Karpas-422 (cell line): ENCODE results near the gene RFK. TPM values are rescaled to one million over a fixed set of nuclear protein-coding genes. Genes with fewer than 3 reads are reported as not detected.
"Not testable (repeated sequence)": the region's sequence is repeated elsewhere in the genome, so short reads cannot be mapped to it uniquely, and the experiment has no call there.

Source experiments
- DNase-seq: peaks from one replicate; pipeline ENCODE4 v3.0.0-alpha.2; 2015
- H2AFZ ChIP-seq: fragments of 200-600 bp; sonication (generic); 2 replicates; pipeline ENCODE4 v1.6.1; 2014; ENCODE audit warnings: antibody characterized with exemption, low read length, mixed read lengths
- H3K27ac ChIP-seq: fragments of 200-600 bp; sonication (generic); 2 replicates; pipeline ENCODE4 v1.5.1; 2014; ENCODE audit warnings: mild to moderate bottlenecking, low read length, moderate library complexity
- H3K27me3 ChIP-seq: fragments of 200-600 bp; sonication (generic); 2 replicates; pipeline ENCODE4 v1.6.1; 2014; ENCODE audit warnings: low read length, mixed read lengths
- H3K36me3 ChIP-seq: fragments of 200-600 bp; sonication (generic); 2 replicates; pipeline ENCODE4 v1.6.1; 2014; ENCODE audit warnings: low read length, mixed read lengths; ENCODE audit not compliant: insufficient read depth
- H3K4me1 ChIP-seq: fragments of 200-600 bp; sonication (generic); 2 replicates; pipeline ENCODE4 v1.6.1; 2014; ENCODE audit warnings: mild to moderate bottlenecking, low read length, mixed read lengths
- H3K4me2 ChIP-seq: fragments of 200-600 bp; sonication (generic); 2 replicates; pipeline ENCODE4 v1.6.1; 2014; ENCODE audit warnings: low read length, low read depth, mild to moderate bottlenecking; ENCODE audit not compliant: poor library complexity, severe bottlenecking
- H3K4me3 ChIP-seq: fragments of 200-600 bp; sonication (generic); 2 replicates; pipeline ENCODE4 v1.5.1; 2014; ENCODE audit warnings: mild to moderate bottlenecking, antibody characterized with exemption, low read length, mixed read lengths
- H3K79me2 ChIP-seq: fragments of 200-600 bp; sonication (generic); 2 replicates; pipeline ENCODE4 v1.6.1; 2014; ENCODE audit warnings: mild to moderate bottlenecking, low read length, mixed read lengths
- H3K9ac ChIP-seq: fragments of 200-600 bp; sonication (generic); 2 replicates; pipeline ENCODE4 v1.6.0; 2014; ENCODE audit warnings: low read length
- H3K9me2 ChIP-seq: fragments of 200-600 bp; sonication (generic), shearing (Covaris generic); replicated peaks from 2 replicates; pipeline ENCODE4 v1.6.0; 2014; ENCODE audit warnings: mild to moderate bottlenecking, low read length, moderate library complexity; ENCODE audit not compliant: insufficient read depth
- H3K9me3 ChIP-seq: fragments of 300-700, 200-600 bp; sonication (generic); 2 replicates; pipeline ENCODE4 v1.6.1; 2014; ENCODE audit warnings: low read length, mixed read lengths
- H4K20me1 ChIP-seq: fragments of 200-600 bp; sonication (generic); 2 replicates; pipeline ENCODE4 v1.6.1; 2014; ENCODE audit warnings: mild to moderate bottlenecking, antibody characterized with exemption, low read length, low read depth; ENCODE audit not compliant: insufficient read depth
- total RNA-seq: library from RNA; depleted of rRNA; stranded (reverse); fragments of >200 nt; shearing (Covaris generic); gene quantifications from 2 replicates; pipeline ENCODE4 v1.2.3, GENCODE V29; 2014; ENCODE audit warnings: low replicate concordance; rRNA removed

The RFK gene
- total RNA-seq = 14.4 and 29.3 TPM in 2 replicates

DNA sequence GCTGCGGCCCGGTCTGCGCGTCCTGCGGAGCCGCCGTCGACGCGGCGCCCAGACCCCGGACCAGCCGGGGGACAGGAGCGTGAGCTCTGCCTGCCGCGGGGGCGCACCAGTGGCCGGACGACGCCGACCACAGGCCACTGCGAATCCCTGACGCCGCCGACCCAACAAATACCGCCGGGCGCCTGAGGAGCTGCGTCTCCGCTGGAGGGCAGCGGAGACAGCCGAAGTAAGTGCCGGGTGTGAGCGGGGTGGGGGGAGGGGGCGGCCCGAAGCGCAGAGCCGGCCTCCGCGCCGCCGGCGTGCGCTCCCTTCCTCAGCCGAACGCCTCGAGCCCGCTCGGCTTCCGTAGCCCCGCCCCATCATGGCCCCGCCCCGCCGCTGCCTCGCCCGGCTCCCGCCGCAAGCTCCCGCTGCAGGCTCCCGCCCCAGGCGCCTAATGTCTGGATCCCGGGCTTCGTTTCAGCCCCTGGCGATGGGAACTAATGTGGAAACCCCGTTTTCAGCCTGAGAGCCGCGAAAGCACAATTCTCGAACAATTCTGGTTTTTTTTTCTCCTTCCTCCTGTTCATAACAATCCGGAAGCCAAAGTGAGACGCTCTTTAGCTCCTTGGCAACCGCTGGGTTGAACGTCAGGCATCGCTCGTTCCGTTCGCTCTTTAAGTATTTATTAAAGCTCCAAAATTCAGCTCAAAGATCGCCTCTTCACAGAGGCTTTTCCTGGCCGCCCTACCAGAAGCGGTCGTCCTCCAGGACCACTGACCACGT, at the start of gene RFK:
TSS of gene RFK (minus strand) at position 232 of the 765 bp plus-strand sequence. CDS start 255 bp downstream, outside the sequence.
- H2AFZ ChIP-seq = peak within 1 kb of the TSS; percentile 96
- no peaks in the 10 kb centered on the region for H3K27me3 ChIP-seq
- H3K4me3 ChIP-seq = peak within 1 kb of the TSS; percentile 95
- H4K20me1 ChIP-seq = no peaks in the 10 kb centered on the region
- peak within 1 kb of the TSS; percentile 81 for H3K4me2 ChIP-seq
- H3K9me3 ChIP-seq = no peaks in the 10 kb centered on the region
- H3K27ac ChIP-seq = peak within 1 kb of the TSS; percentile 69
- DNase-seq = peak; percentile 96
- H3K9me2 ChIP-seq = no peaks in the 10 kb centered on the region
- peaks cover 13% of the 10 kb centered on the region for H3K36me3 ChIP-seq
- H3K4me1 ChIP-seq = peaks cover 18% of the 10 kb centered on the region
- H3K9ac ChIP-seq = peak within 1 kb of the TSS; percentile 95
- peaks cover 39% of the 10 kb centered on the region for H3K79me2 ChIP-seq

- H3K27me3 ChIP-seq = no peaks in the 10 kb centered on the region
- no peak overlapping the region for H3K4me2 ChIP-seq
- no peaks in the 10 kb centered on the region for H3K9me2 ChIP-seq
- H3K9me3 ChIP-seq = no peaks in the 10 kb centered on the region
- H4K20me1 ChIP-seq = no peaks in the 10 kb centered on the region
- no peaks in the 10 kb centered on the region for H3K4me1 ChIP-seq
- no peak overlapping the region for H3K4me3 ChIP-seq
- no peaks in the 10 kb centered on the region for H3K79me2 ChIP-seq
- no peak for DNase-seq
- H2AFZ ChIP-seq = no peak overlapping the region
- no peaks in the 10 kb centered on the region for H3K36me3 ChIP-seq
- no peak overlapping the region for H3K27ac ChIP-seq
- H3K9ac ChIP-seq = no peak overlapping the region
These were observed 49.7 kb upstream of the RFK start for GRCh38 chr9:76443887-76444286.

DNA sequence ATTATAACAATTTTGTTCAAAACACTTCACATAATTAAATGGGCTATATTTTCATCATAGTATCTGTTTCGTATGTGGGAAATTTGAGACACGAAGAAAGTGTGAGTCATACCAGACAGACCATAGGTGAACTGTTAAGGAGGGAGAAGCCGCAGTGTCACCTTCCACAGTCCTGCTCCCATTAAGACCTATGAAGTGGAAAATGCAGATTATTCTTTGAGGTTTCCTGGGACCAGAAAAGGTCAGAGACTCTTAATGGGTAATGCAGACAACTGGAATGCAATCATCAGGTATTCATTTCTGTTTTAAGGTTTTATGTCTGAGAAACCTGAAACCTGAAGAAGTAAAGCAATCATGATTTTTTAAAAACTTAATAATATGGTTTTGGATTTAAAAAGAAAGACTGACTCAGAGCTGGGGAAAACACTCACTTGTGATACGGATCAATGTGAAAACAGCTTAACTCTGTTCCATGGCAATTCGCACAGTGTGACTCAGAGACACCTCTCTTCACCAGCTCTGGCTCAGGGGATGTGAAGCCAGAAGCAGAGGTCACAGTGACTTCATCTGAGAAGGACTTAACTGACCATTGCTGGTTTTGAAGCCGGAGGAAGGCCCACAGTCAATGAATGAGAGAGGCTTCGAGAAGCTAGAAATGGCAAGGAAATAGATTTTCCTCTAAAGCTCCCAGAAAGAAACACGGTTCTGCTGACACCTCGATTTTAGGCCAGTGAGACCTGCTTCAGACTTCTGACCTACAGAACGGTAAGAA, 47.5 kb upstream of the RFK start:
- H3K27ac ChIP-seq = no peak overlapping the region
- H4K20me1 ChIP-seq = no peaks in the 10 kb centered on the region
- no peak overlapping the region for H2AFZ ChIP-seq
- no peaks in the 10 kb centered on the region for H3K9me3 ChIP-seq
- H3K9ac ChIP-seq = no peak overlapping the region
- no peaks in the 10 kb centered on the region for H3K36me3 ChIP-seq
- no peak for DNase-seq
- H3K79me2 ChIP-seq = no peaks in the 10 kb centered on the region
- H3K4me3 ChIP-seq = no peak overlapping the region
- no peaks in the 10 kb centered on the region for H3K27me3 ChIP-seq
- H3K4me2 ChIP-seq = no peak overlapping the region
- H3K4me1 ChIP-seq = no peaks in the 10 kb centered on the region
- no peaks in the 10 kb centered on the region for H3K9me2 ChIP-seq

GRCh38 chr9:76438841-76439588, 44.8 kb upstream of the RFK start:
- Histone ChIP-seq H3K9me2 (no peaks in the 10 kb centered on the region), H3K27ac (no peak overlapping the region), H3K79me2 (no peaks in the 10 kb centered on the region), H4K20me1 (no peaks in the 10 kb centered on the region), H3K9ac (no peak overlapping the region), H3K36me3 (no peaks in the 10 kb centered on the region), H3K4me2 (no peak overlapping the region), H3K9me3 (no peaks in the 10 kb centered on the region), H3K4me1 (no peaks in the 10 kb centered on the region), H3K27me3 (no peaks in the 10 kb centered on the region), H3K4me3 (no peak overlapping the region), H2AFZ (no peak overlapping the region)
- DNase-seq = no peak

DNA sequence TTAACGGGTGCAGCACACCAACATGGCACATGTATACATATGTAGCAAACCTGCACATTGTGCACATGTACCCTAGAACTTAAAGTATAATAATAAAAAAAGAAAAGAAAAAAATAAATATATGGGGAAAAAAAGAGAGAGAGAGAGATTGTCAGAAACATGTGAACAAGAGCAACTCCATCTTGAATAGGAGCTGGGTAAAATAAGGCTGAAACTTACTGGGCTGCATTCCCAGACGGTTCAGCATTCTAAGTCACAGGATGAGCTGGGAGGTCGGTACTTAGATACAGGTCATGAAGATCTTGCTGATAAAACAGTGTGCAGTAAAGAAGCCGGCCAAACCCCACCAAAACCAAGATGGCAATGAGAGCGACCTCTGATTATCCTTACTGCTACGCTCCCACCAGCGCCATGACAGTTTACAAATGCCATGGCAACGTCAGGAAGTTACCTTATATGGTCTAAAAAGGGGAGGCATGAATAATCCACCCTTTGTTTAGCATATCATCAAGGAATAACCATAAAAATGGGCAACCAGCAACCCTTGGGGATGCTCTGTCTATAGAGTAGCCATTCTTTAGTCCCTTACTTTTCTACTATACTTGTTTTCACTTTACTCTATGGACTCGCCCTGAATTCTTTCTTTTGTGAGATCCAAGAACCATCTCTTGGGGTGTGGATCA, 42.9 kb upstream of the RFK start:
- not testable (repeated sequence) for H2AFZ ChIP-seq, H3K9ac ChIP-seq, H3K36me3 ChIP-seq, H3K4me3 ChIP-seq, H3K79me2 ChIP-seq, H3K27me3 ChIP-seq, H3K4me2 ChIP-seq, H3K4me1 ChIP-seq, DNase-seq, H3K9me2 ChIP-seq, H3K27ac ChIP-seq, H3K9me3 ChIP-seq, H4K20me1 ChIP-seq

DNA sequence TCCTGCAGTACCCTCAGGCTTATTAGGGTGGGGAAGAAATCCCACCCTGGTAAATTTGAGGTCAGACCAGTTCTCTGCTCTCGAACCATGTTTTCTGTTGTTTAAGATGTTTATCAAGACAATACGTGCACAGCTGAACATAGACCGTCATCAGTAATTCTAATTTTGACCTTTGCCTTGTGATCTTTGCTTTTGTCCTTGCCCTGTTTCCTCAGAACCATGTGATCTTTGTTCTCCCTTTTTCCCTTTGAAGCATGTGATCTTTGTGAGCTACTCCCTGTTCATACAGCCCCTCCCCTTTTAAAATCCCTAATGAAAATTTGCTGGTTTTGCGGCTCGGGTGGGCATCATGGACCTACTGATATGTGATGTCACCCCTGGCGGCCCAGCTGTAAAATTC, 40.7 kb upstream of the RFK start:
- not testable (repeated sequence) for H3K9me3 ChIP-seq, DNase-seq

GRCh38 chr9:76433836-76434235, 39.6 kb upstream of the RFK start:
- no peaks in the 10 kb centered on the region for H3K4me1 ChIP-seq
- no peak overlapping the region for H3K27ac ChIP-seq
- H3K9me3 ChIP-seq = no peaks in the 10 kb centered on the region
- no peak overlapping the region for H2AFZ ChIP-seq
- H3K27me3 ChIP-seq = no peaks in the 10 kb centered on the region
- no peaks in the 10 kb centered on the region for H4K20me1 ChIP-seq
- DNase-seq = no peak
- H3K79me2 ChIP-seq = no peaks in the 10 kb centered on the region
- H3K4me3 ChIP-seq = no peak overlapping the region
- H3K4me2 ChIP-seq = no peak overlapping the region
- no peak overlapping the region for H3K9ac ChIP-seq
- no peaks in the 10 kb centered on the region for H3K36me3 ChIP-seq
- H3K9me2 ChIP-seq = no peaks in the 10 kb centered on the region

More for the DNA sequence above, 40.7 kb upstream of the RFK start:
- not testable (repeated sequence) for H3K79me2 ChIP-seq, H3K36me3 ChIP-seq, H2AFZ ChIP-seq, H3K4me1 ChIP-seq, H4K20me1 ChIP-seq, H3K9ac ChIP-seq, H3K4me3 ChIP-seq, H3K27me3 ChIP-seq, H3K4me2 ChIP-seq, H3K27ac ChIP-seq, H3K9me2 ChIP-seq
